HG03432 (cell line): ENCODE measurements around the gene CDCA7.
"Not testable (repeated sequence)": the region's sequence is repeated elsewhere in the genome, so short reads cannot be mapped to it uniquely, and the experiment has no call there.

Source experiments
- ATAC-seq: cut with Tn5 transposase; IDR thresholded peaks from one replicate; pipeline ENCODE4 v1.9.1; 2021; ENCODE audit warnings: mild to moderate bottlenecking, moderate library complexity; ENCODE audit not compliant: unreplicated experiment

The CDCA7 gene

GRCh38 chr2:173401716-173402326 lies 47.1 kb downstream of the CDCA7 start:
- no peak for ATAC-seq

GRCh38 chr2:173402405-173402974 lies 47.8 kb downstream of the CDCA7 start:
- peak; percentile 80 for ATAC-seq

GRCh38 chr2:173404841-173405750 lies 50.4 kb downstream of the CDCA7 start:
- no peak for ATAC-seq

- ATAC-seq: no peak
Measured at GRCh38 chr2:173407176-173407575, 52.5 kb downstream of the CDCA7 start.

- ATAC-seq: no peak
Measured at GRCh38 chr2:173407646-173408045, 53.0 kb downstream of the CDCA7 start.

- no peak for ATAC-seq
Measured at GRCh38 chr2:173410579-173410978, 55.9 kb downstream of the CDCA7 start.

GRCh38 chr2:173412628-173413027 lies 58.0 kb downstream of the CDCA7 start:
- ATAC-seq: no peak

GRCh38 chr2:173414823-173415322 lies 60.2 kb downstream of the CDCA7 start:
- no peak for ATAC-seq

GRCh38 chr2:173415431-173416381 lies 61.0 kb downstream of the CDCA7 start:
- ATAC-seq: no peak

- not testable (repeated sequence) for ATAC-seq
Measured at GRCh38 chr2:173416415-173417152, 61.9 kb downstream of the CDCA7 start.

- ATAC-seq: no peak
Measured at GRCh38 chr2:173417341-173417740, 62.7 kb downstream of the CDCA7 start.

GRCh38 chr2:173417802-173418201 lies 63.1 kb downstream of the CDCA7 start:
- ATAC-seq: no peak
